Fibroblast of pulmonary artery (primary cell): ENCODE results near the gene OTOG.

ENCODE experiments used
- DNase-seq: peaks from one replicate; pipeline ENCODE4 v3.0.0-alpha.2; 2010; ENCODE audit warnings: low read depth
- H3K4me3 ChIP-seq: replicated peaks from 2 replicates; pipeline ENCODE4 v1.5.1; 2011; ENCODE audit warnings: low read depth, mild to moderate bottlenecking, control low read depth, low read length, moderate library complexity
- CTCF ChIP-seq: IDR thresholded peaks from 2 replicates; pipeline ENCODE4 v1.5.1; 2011; ENCODE audit warnings: mild to moderate bottlenecking, control low read depth, low read length, inconsistent platforms; ENCODE audit errors: missing control alignments

The OTOG gene

GRCh38 chr11:17648528-17648927 is 101.5 kb downstream of the OTOG start:
- H3K4me3 ChIP-seq: no peak overlapping the region
- TF ChIP-seq CTCF: no peak
- no peak for DNase-seq

GRCh38 chr11:17649261-17649660 is 102.2 kb downstream of the OTOG start:
- DNase-seq: no peak
- TF ChIP-seq CTCF: no peak
- H3K4me3 ChIP-seq: no peak overlapping the region

- no peak for DNase-seq
These were observed 102.6 kb downstream of the OTOG start for GRCh38 chr11:17649696-17650095.

GRCh38 chr11:17650127-17650911 is 103.3 kb downstream of the OTOG start:
- DNase-seq: no peak
- H3K4me3 ChIP-seq: no peak overlapping the region
- TF ChIP-seq CTCF: no peak

More at GRCh38 chr11:17649696-17650095, 102.6 kb downstream of the OTOG start:
- H3K4me3 ChIP-seq: no peak overlapping the region
- TF ChIP-seq CTCF: no peak

- DNase-seq: no peak
- H3K4me3 ChIP-seq: no peak overlapping the region
- TF ChIP-seq CTCF: no peak
These were observed 104.0 kb downstream of the OTOG start for GRCh38 chr11:17651061-17651460.

GRCh38 chr11:17651681-17652080 is 104.6 kb downstream of the OTOG start:
- no peak for DNase-seq
- TF ChIP-seq CTCF: no peak
- H3K4me3 ChIP-seq: no peak overlapping the region

GRCh38 chr11:17652556-17652955 is 105.5 kb downstream of the OTOG start:
- DNase-seq: no peak
- H3K4me3 ChIP-seq: no peak overlapping the region
- no peak for TF ChIP-seq CTCF
